GM12878 (cell line): Measurements from ENCODE around the gene RFX1. TPM values are rescaled to one million over a fixed set of nuclear protein-coding genes. Genes with fewer than 3 reads are reported as not detected.
A peak's percentile ranks its signal among the peaks of the same experiment; 100 is the strongest.

Source experiments
- ATF3 ChIP-seq: IDR thresholded peaks from 2 replicates; pipeline ENCODE4 v1.6.1; 2011; ENCODE audit warnings: low read depth, mild to moderate bottlenecking, low read length, moderate library complexity, borderline replicate concordance; ENCODE audit errors: extremely low read depth
- BHLHE40 ChIP-seq, 2 experiments: fragments of 450-650 bp in 1 of 2; IDR thresholded peaks; 2 replicates each; pipeline ENCODE4 v1.6.1; 2011 to 2017; ENCODE audit warnings: low read depth in 2 of 2, borderline replicate concordance in 1 of 2, improper control_type of control experiment in 1 of 2, low read length in 1 of 2, mild to moderate bottlenecking in 1 of 2
- BMI1 ChIP-seq: fragments of 450-650 bp; IDR thresholded peaks from 2 replicates; pipeline ENCODE4 v1.6.1; 2016; ENCODE audit warnings: mild to moderate bottlenecking, moderate library complexity, borderline replicate concordance
- ETV6 ChIP-seq, 2 experiments: fragments of 450-650 bp in 1 of 2; IDR thresholded peaks in 1 of 2; conservative IDR thresholded peaks in 1 of 2; 2 replicates each; pipeline ENCODE4 v1.6.1; 2014; ENCODE audit warnings: antibody characterized with exemption in 1 of 2, borderline replicate concordance in 1 of 2, low read depth in 1 of 2, mild to moderate bottlenecking in 1 of 2, moderate library complexity in 1 of 2
- HDAC2 ChIP-seq: fragments of 200-600 bp; sonication (generic); IDR thresholded peaks from 2 replicates; pipeline ENCODE4 v1.6.1; 2017
- HDGF ChIP-seq: fragments of 450-650 bp; IDR thresholded peaks from 2 replicates; pipeline ENCODE4 v1.6.1; 2016; ENCODE audit warnings: antibody characterized with exemption
- MEF2B ChIP-seq: fragments of 450-650 bp; IDR thresholded peaks from 2 replicates; pipeline ENCODE4 v1.6.1; 2018; ENCODE audit warnings: mild to moderate bottlenecking, moderate library complexity; ENCODE audit not compliant: partially characterized antibody, poor library complexity, severe bottlenecking
- MXI1 ChIP-seq: fragments of 150-350 bp; IDR thresholded peaks from 2 replicates; pipeline ENCODE4 v1.6.1; 2011; ENCODE audit warnings: low read depth, mild to moderate bottlenecking, inconsistent platforms, low read length, improper control_type of control experiment
- MYC ChIP-seq: IDR thresholded peaks from 2 replicates; pipeline ENCODE4 v1.6.1; 2011; ENCODE audit warnings: mild to moderate bottlenecking, low read length, moderate library complexity, inconsistent platforms; ENCODE audit not compliant: insufficient read depth, insufficient replicate concordance, insufficient read length, severe bottlenecking
- NFYB ChIP-seq: IDR thresholded peaks from 2 replicates; pipeline ENCODE4 v1.6.1; 2011; ENCODE audit warnings: low read depth, mild to moderate bottlenecking, low read length, improper control_type of control experiment, moderate library complexity; ENCODE audit not compliant: insufficient read depth
- PML ChIP-seq: IDR thresholded peaks from 2 replicates; pipeline ENCODE4 v1.6.1; 2012; ENCODE audit warnings: low read length, inconsistent platforms
- POLR2AphosphoS2 ChIP-seq: IDR thresholded peaks from 2 replicates; pipeline ENCODE4 v1.6.1; 2011; ENCODE audit warnings: low read depth, mild to moderate bottlenecking, low read length, improper control_type of control experiment, moderate library complexity
- POU2F2 ChIP-seq: IDR thresholded peaks from 3 replicates; pipeline ENCODE4 v1.6.1; 2011; ENCODE audit warnings: low read depth, mild to moderate bottlenecking, low read length, borderline replicate concordance
- SPI1 ChIP-seq: IDR thresholded peaks from 2 replicates; pipeline ENCODE4 v1.6.1; 2011; ENCODE audit warnings: low read depth, mild to moderate bottlenecking, low read length, moderate library complexity, borderline replicate concordance; ENCODE audit not compliant: insufficient read depth
- SRF ChIP-seq, 2 experiments: IDR thresholded peaks; 2 replicates each; pipeline ENCODE4 v1.6.1; 2011; ENCODE audit warnings: low read depth in 2 of 2, low read length in 2 of 2, mild to moderate bottlenecking in 1 of 2, moderate library complexity in 1 of 2
- SUZ12 ChIP-seq: fragments of 200-600 bp; sonication (generic); IDR thresholded peaks from one replicate; pipeline ENCODE4 v1.6.1; 2018; ENCODE audit warnings: antibody characterized with exemption, mild to moderate bottlenecking; ENCODE audit not compliant: unreplicated experiment
- TCF12 ChIP-seq: IDR thresholded peaks from 2 replicates; pipeline ENCODE4 v1.6.1; 2011; ENCODE audit warnings: low read depth, mild to moderate bottlenecking, low read length
- YY1 ChIP-seq: IDR thresholded peaks from 2 replicates; pipeline ENCODE4 v1.6.1; 2011; ENCODE audit warnings: low read depth, mild to moderate bottlenecking, low read length
- ZNF217 ChIP-seq: fragments of 450-650 bp; IDR thresholded peaks from 2 replicates; pipeline ENCODE4 v1.6.1; 2017; ENCODE audit warnings: antibody characterized with exemption, mild to moderate bottlenecking
- ZNF622 ChIP-seq: fragments of 450-650 bp; IDR thresholded peaks from 2 replicates; pipeline ENCODE4 v1.6.1; 2017; ENCODE audit warnings: mild to moderate bottlenecking, inconsistent platforms
- polyA plus RNA-seq, 11 experiments: library from polyadenylated mRNA; depleted of rRNA in 4 of 11; unstranded in 6 of 11; stranded (reverse) in 5 of 11; fragments of >200 nt; fragmentation: Nextera tagmentation in 4 of 11; fragmentation: Illumina TruSeq in 1 of 11; extraction: Ambion mirVana in 4 of 11; extraction: Trizol in 1 of 11; gene quantifications; 1 replicate in 1 of 11; 2 replicates in 10 of 11; pipeline versions ENCODE4 v1.2.1 to v1.2.3, GENCODE V29; 2011 to 2016; ENCODE audit warnings: inconsistent platforms in 2 of 11, missing spikeins in 2 of 11, low read depth in 1 of 11
- total RNA-seq, 4 experiments: library from RNA; depleted of rRNA in 3 of 4; stranded (reverse); fragments of >200 nt in 3 of 4; fragmentation: Illumina TruSeq in 1 of 4; extraction: Trizol in 1 of 4; gene quantifications; 2 replicates each; pipeline versions ENCODE4 v1.2.1 to v1.2.3, GENCODE V29; 2013 to 2021
- TF ChIP-seq, protein P1 (sequence below): IDR thresholded peaks from 2 replicates; pipeline ENCODE4 v1.6.1; 2011; ENCODE audit warnings: low read depth, low read length, improper control_type of control experiment, borderline replicate concordance
- TF ChIP-seq, protein P2 (sequence below): IDR thresholded peaks from 2 replicates; pipeline ENCODE4 v1.6.1; 2011; ENCODE audit warnings: borderline replicate concordance, low read depth, mild to moderate bottlenecking, moderate library complexity, low read length; ENCODE audit not compliant: insufficient read depth, poor library complexity, severe bottlenecking
- TF ChIP-seq, protein P3 (sequence below): IDR thresholded peaks from 2 replicates; pipeline ENCODE4 v1.6.1; 2011; ENCODE audit warnings: borderline replicate concordance, low read depth, mild to moderate bottlenecking, moderate library complexity, mixed read lengths, low read length; ENCODE audit not compliant: insufficient read depth; ENCODE audit errors: extremely low read length
- TF ChIP-seq, protein P4 (sequence below): IDR thresholded peaks from 2 replicates; pipeline ENCODE4 v1.6.1; 2011; ENCODE audit warnings: mild to moderate bottlenecking, low read depth, low read length, moderate library complexity; ENCODE audit not compliant: insufficient replicate concordance

Gene RFX1
- total and polyA plus RNA-seq, 10 of the 15 experiments (the other 5 are each of a cell fraction or from before 2014, with no cell fraction given): 0.05 to 11.0 (median 1.5) TPM

GRCh38 chr19:13986348-13986904 is 19.7 kb downstream of the RFX1 start (continued):
- TF ChIP-seq, protein P1, sequence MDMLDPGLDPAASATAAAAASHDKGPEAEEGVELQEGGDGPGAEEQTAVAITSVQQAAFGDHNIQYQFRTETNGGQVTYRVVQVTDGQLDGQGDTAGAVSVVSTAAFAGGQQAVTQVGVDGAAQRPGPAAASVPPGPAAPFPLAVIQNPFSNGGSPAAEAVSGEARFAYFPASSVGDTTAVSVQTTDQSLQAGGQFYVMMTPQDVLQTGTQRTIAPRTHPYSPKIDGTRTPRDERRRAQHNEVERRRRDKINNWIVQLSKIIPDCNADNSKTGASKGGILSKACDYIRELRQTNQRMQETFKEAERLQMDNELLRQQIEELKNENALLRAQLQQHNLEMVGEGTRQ: no peak
- TF ChIP-seq ZNF217 (no peak), YY1 (peak; percentile 49), PML (peak; percentile 23; the same call in 1 of the 2 replicates), POLR2AphosphoS2 (peak; percentile 66; the same call in 1 of the 2 replicates), BMI1 (no peak), MEF2B (peak; percentile 47), MYC (peak; percentile 53), MXI1 (peak; percentile 55; the same call in 1 of the 2 replicates), BHLHE40 (IDR thresholded peaks at IDR 0.05; ENCODE audit: borderline replicate concordance in 1 of 2, low read depth in 2 of 2, low read length in 1 of 2) (peak; percentile 49 to 58; a peak in 3 of 4 replicates), ETV6 (conservative IDR thresholded peaks at IDR 0.05 in 1 of 2, IDR thresholded peaks at IDR 0.05 in 1 of 2; ENCODE audit: borderline replicate concordance in 1 of 2, low read depth in 1 of 2) (peak in 1 of 2 experiments; percentile 91; a peak in 2 of 4 replicates), TCF12 (peak; percentile 73; the same call in 1 of the 2 replicates), SUZ12 (no peak), SRF (IDR thresholded peaks at IDR 0.05; ENCODE audit: low read depth in 2 of 2, low read length in 2 of 2) (no peak), POU2F2 (peak; percentile 85; the same call in 2 of the 3 replicates), ATF3 (0 out of 2 replicates have a peak, but pooled peaks have one; percentile 20), NFYB (0 out of 2 replicates have a peak, but pooled peaks have one; percentile 9), ZNF622 (no peak), HDGF (peak; percentile 96), HDAC2 (no peak), SPI1 (peak; percentile 90)
- TF ChIP-seq, protein P2, sequence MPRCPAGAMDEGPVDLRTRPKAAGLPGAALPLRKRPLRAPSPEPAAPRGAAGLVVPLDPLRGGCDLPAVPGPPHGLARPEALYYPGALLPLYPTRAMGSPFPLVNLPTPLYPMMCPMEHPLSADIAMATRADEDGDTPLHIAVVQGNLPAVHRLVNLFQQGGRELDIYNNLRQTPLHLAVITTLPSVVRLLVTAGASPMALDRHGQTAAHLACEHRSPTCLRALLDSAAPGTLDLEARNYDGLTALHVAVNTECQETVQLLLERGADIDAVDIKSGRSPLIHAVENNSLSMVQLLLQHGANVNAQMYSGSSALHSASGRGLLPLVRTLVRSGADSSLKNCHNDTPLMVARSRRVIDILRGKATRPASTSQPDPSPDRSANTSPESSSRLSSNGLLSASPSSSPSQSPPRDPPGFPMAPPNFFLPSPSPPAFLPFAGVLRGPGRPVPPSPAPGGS: peak; percentile 58
- TF ChIP-seq, protein P3, sequence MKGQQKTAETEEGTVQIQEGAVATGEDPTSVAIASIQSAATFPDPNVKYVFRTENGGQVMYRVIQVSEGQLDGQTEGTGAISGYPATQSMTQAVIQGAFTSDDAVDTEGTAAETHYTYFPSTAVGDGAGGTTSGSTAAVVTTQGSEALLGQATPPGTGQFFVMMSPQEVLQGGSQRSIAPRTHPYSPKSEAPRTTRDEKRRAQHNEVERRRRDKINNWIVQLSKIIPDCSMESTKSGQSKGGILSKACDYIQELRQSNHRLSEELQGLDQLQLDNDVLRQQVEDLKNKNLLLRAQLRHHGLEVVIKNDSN: no peak
- TF ChIP-seq, protein P4, sequence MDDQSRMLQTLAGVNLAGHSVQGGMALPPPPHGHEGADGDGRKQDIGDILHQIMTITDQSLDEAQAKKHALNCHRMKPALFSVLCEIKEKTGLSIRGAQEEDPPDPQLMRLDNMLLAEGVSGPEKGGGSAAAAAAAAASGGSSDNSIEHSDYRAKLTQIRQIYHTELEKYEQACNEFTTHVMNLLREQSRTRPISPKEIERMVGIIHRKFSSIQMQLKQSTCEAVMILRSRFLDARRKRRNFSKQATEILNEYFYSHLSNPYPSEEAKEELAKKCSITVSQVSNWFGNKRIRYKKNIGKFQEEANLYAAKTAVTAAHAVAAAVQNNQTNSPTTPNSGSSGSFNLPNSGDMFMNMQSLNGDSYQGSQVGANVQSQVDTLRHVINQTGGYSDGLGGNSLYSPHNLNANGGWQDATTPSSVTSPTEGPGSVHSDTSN: peak; percentile 47
